NCI-H69 (cell line): ENCODE measurements around the gene RNF220.

Source experiments
- DNase-seq: peaks from one replicate; lab custom pipeline; 2025; lab: John Stamatoyannopoulos, UW

RNF220 gene

DNA sequence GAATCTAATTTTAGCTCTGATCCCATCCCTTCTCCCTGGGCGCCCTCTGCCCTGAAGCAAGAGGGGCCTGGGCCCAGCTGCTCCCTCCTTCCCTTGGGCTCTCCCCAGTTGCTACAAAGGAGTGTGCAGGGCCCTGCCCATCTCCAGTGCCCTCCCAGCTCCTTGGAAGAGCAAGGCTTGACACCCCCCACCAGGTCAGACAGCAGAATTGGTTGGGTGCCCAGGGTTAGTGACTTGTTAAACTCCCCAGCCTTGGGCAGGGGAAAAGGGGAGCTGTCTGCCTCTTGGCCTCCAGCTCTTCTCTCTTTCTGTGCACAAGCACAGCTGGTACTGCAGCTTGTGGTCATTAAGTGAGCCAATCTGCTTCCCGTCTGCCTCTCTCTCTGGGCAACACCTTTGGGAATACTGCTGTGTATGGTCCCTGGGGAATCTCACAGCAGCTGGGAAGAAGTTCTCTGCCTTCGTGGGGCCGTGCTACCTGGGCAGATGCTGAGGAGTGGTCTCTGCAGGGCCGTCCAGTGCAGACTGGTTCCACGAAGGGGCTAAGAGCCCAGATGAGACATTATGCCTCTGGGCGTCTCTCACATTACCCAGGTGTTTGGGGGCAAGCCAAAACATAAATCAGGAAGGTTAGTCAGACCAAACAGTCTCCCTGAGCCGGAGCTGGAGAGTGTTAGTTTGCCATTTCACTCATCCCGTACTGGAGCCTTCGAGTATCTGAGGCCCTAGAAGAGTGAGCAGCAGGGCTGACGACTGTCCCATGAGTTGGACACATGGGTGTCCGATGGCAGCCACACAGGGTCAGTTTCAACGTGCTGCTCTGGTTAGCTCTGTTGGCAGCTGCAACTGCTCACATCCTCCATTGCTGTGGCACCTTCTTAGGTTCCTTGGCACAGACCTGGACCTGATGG lies 231.9 kb downstream of the RNF220 start:
- peak; percentile 94 for DNase-seq

DNA sequence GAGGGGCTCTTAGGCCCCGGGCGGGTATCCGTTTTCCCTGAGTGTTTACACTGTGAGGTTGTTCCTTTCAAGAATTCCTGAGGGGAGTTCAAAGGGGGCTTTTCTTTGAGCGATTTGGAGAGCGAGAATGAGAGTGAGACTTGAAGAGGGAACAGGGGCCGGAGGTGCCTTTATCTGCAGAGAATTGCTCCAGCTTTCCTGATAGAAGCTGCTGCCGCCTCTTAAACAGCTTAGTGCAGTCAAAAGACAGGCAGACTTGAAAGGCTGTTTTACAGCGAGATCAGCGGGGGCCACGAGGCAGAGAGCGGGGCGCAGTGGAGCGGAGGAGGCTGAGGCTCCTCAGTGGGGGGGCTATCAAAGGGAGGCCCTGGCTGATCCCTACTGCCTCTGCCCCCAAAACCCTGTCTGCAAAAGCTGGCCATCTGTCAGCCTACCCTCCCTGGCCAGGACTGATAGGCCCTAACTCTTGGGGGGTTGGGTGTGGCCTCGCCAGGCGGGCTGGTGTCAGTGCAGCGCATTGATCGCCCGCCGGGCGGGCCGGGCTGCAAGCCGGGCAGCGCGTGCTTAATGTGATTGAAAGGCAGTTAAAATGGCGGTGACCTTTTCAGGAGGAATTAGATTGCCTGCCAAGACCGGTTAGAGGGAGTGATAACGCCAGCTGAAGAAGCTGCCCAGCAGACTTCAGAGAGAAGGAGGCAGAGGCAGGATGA lies 232.8 kb downstream of the RNF220 start:
- peak; percentile 69 for DNase-seq

GRCh38 chr1:44640200-44640853 lies 235.3 kb downstream of the RNF220 start:
- peak; percentile 48 for DNase-seq

DNA sequence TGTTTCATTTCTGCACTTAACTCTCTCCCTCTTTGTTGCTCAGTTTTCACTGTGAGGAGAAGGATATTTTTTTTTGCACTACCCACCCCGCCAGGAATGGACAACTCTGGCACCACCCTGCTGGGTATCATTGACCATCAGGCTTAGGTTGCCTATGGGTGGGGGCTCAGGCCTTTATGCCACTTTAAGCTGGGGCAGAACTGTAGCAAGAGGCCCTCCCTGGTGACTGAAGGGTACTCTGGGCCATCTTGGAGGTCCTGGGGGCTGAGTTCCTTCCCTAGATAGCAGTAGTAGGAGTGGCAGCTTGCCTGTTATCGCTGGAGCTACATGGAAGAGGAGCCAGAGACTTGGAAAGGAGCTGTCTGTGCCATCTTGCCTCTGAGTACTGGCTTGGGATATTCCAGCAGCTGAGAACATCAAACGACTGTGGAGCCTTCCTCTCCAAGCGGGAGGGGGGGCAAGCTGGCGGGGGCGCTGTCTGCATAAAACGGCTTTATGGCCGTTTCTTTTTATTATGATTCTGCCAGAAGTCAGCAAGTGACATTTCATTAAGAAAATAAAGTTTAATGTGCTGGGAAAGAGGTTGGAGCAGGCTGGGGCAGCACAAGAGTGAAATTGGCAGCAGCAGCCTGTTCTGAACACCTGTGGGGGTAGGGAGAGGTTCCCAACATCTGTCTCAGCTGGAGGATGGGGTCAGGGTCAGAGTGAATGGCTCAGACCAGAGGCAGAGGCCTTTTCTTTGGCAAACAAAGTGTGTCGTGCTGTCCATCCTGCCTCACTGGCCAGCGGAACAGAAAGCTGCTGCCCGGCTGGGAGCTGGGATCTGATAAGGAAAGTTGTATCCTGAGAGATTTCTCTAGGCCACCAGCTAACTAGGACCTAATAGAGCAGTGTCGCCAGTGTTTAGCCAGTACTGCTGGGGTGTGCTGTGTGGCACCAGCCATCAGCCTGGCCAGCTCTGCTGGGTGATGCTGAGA lies 236.4 kb downstream of the RNF220 start:
- no peak for DNase-seq

DNA sequence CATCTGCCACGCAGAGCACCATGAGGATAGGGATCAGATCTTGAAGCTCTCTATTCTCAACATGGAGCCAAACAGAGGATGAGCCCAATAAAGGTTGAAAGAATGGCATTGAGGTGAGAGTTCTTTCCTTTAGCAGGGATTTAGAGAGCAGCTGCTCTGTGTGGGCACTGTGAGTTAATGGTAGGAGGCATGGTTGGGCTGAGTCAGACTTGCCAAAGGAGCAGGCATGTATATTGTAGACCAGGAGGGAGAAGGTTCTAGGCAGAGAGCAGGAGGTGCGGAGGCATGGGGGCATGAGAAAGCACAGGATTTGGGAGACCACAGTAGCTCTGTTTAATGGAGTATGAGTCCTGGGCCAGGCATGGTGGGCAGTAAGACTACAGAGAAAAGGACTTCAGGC lies 237.2 kb downstream of the RNF220 start:
- peak; percentile 21 for DNase-seq

GRCh38 chr1:44642925-44643324 lies 237.9 kb downstream of the RNF220 start:
- peak; percentile 72 for DNase-seq

DNA sequence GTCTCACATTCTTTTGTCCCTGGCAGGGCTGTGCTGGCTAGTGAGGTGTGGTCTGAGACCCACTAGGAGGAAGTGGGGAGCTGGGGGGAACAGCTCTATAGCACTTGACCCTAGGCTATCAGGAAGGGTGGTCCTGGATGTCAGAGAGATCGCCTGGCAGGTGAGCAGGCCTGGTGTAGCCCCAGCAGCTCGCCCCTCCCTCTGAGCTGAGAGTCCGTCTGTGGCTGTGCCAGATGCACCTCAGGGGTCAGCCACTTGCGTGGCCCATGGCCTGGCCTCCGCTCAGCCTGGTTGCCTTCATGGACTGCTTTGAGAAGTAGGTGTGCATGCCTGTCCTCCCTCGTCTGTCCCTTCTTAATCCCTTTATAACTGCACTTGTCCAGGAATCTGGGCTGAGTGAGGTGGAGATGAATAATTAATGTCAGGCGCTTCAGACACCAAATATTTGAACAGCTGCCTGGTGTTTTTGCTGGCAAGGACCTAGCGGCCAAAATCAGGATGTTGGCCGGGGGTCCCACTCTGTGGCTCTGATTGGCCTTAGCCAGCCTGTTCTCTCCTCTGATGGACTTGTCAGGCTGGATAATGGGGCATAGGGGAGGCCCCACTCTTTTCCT lies 238.8 kb downstream of the RNF220 start:
- peak; percentile 79 for DNase-seq

DNA sequence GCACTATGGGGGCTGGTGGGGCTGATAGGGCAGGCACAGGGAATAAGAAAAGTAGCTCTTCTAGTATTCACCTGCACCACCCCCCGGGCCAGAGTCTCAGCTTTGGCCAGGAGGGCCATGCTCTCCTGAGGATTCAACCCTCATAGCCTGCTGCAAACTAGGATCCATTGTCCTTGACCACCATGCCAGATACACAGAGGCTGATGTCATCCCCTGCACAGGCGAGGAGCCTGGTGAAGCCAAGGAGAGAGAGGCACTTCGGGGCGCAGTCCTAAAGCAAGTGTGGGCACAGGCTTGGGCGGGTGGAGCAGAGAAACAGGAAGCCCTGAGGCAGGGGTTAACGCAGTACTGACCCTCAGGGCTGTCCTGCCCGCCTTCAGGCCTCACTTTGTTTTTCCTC lies 239.8 kb downstream of the RNF220 start:
- DNase-seq, result no peak

DNA sequence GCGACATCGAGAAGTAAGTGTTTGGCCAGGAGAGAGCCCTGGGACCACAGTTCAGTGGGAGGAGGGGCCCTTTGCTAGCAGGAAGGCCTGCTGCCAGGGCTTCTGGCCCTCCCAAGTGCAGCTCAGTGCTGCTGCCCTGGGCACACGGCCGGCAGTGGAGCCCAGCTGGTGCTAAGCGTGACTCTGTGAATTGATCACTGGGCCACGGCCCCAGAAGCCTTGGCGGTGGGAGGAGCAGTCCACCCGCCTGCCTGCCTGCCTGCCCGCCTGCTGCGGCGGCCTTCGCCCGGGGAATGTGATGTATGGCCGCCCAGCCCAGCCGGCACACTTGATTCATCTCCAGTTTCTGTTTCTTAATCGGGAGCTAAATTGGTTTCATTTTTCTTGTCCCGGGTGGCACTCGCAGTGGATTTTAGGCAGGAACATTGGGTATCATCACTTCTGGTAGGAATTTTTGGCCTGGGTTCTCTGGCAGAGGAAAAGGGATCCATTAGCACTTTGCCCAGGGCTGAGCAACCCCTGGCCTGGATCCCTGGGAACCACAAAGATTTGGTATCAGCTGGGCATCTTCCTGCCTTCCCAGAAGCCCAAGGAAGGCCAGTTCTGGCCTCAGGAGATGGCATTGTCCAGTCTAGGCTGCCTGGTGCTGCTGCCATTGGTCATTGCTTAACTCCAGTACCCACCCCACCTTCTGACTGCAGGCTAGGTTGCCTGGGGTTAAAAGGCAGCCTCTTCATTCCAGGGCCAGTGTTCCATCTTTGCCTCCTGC lies 240.6 kb downstream of the RNF220 start:
- no peak for DNase-seq

DNA sequence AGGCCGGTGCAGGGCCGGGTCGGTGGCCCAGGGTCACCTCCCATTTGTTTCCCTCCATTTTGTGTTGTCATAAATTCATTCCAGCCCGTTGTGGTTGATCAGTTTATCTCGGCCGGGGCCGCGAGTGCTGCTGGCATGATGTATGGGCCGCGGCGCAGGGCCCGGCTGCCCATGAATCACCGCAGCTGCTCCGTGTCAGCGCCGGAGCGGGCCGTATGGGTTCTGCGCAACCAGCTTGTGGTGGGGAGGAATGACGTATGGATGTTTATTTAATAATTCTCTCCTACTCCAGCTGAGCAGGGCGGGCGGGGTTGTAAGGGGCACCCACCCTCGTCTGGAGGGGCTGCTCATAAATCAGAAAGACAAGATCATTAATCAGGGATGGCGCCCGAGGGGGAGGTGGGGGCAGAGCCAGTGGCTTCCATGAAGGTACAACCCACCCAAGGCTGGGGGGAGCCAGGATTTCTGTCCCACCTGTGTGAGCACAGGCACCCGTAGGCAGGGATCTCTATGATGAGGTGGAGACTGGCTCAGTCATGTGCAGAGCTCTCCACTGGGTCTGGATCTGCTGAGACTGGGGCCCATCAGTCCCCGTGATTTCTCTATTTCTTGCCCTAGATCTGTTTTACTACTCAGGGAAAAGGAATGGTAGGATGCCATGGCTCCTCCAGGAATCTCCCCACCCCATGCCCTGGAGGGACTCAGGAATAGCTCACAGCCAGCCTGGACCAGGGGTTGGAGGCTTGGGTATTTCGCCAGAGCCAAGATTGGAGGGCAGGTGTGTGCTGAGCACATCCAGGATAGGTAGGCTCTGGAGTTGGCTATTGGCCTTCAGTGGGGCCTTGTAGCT lies 241.4 kb downstream of the RNF220 start:
- DNase-seq, result no peak

GRCh38 chr1:44647896-44648295 lies 242.8 kb downstream of the RNF220 start:
- DNase-seq, result no peak

DNA sequence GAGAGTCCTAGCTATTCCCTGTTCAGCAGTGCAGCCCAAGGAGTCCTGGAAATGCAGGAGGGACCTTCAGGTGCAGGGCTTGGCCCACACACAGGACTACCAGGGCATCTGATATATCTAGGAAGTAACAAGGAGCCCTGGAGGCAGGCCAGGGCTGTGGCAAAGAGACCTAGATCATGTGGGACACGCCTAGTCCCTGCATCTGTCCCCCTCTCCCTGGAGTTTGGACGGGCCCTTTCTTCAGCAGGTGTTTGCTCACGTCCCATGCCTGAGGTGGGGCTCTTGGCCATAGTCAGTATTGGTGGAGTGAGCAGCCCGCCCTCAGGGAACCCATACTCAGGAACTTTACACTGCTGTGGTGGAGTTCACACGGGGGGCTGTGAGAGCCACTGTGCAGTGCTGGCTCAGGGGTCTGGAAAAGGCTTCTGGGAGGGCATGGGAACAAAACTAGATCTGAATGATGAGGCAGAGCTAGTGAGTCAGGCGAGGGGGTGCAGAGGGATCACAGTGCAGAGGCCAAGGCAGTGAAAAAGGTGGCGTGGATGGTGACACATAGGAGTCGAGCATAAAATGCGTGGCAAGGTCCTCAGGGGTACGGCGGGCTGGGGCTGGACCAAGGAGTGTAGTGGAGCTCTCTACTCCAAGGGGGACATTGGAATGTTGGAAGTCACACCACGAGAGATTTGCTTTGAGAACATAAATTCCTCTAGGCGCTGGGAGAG lies 243.6 kb downstream of the RNF220 start:
- DNase-seq, result no peak

DNA sequence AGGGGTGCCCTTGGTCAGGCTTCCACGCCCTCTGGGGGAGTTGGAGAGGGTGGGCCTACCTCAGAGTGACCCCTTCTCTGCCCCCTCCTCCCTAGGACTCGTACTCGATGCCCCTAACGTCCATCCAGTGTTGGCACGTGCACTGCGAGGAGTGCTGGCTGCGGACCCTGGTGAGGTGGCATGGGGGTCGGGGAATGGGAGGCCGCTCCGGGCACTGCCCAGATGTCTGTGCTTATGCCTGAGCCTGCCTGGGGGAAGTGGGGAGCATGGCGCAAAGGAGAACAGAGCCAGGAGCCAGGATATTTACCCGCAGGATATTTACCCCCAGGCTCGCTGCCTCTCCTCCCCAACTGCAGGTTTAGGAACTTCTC lies 244.7 kb downstream of the RNF220 start:
- DNase-seq, result no peak

GRCh38 chr1:44650159-44650831 lies 245.2 kb downstream of the RNF220 start:
- DNase-seq, result peak; percentile 82

DNA sequence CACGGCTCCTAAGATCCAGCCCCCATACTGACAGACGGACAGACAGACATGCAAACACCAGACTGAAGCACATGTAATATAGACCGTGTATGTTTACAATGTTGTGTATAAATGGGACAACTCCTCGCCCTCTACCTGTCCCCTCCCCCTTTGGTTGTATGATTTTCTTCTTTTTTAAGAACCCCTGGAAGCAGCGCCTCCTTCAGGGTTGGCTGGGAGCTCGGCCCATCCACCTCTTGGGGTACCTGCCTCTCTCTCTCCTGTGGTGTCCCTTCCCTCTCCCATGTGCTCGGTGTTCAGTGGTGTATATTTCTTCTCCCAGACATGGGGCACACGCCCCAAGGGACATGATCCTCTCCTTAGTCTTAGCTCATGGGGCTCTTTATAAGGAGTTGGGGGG lies 246.0 kb downstream of the RNF220 start:
- DNase-seq, result no peak

GRCh38 chr1:44652445-44653106 lies 247.5 kb downstream of the RNF220 start:
- peak; percentile 75 for DNase-seq

- DNase-seq, result no peak
Measured at GRCh38 chr1:44653107-44653964, 248.3 kb downstream of the RNF220 start.
